WTC11 (cell line): ENCODE data around the gene COL17A1.

Experiments used
- E2F1 ChIP-seq: sonication (generic); formaldehyde crosslinking; IDR thresholded peaks from 2 replicates; pipeline ENCODE4 v1.8.0; 2022; ENCODE audit warnings: mild to moderate bottlenecking, missing genetic modification reagents
- GABPB1 ChIP-seq: sonication (generic); formaldehyde crosslinking; IDR thresholded peaks from 2 replicates; pipeline ENCODE4 v1.8.1; 2023; ENCODE audit warnings: mild to moderate bottlenecking, missing genetic modification reagents
- NFE2L1 ChIP-seq: sonication (generic); formaldehyde crosslinking; IDR thresholded peaks from 2 replicates; pipeline ENCODE4 v1.8.1; 2023; ENCODE audit warnings: missing genetic modification reagents
- PREB ChIP-seq: sonication (generic); formaldehyde crosslinking; IDR thresholded peaks from 2 replicates; pipeline ENCODE4 v1.8.1; 2022; ENCODE audit warnings: mild to moderate bottlenecking, missing genetic modification reagents, moderate library complexity, borderline replicate concordance
- STAT6 ChIP-seq: sonication (generic); formaldehyde crosslinking; conservative IDR thresholded peaks from 2 replicates; pipeline ENCODE4 v1.8.1; 2023; ENCODE audit warnings: mild to moderate bottlenecking, low read depth, missing genetic modification reagents, moderate library complexity
- USF2 ChIP-seq: sonication (generic); formaldehyde crosslinking; IDR thresholded peaks from 2 replicates; pipeline ENCODE4 v1.8.1; 2023; ENCODE audit warnings: mild to moderate bottlenecking, missing genetic modification reagents, moderate library complexity
- ZBTB21 ChIP-seq: sonication (generic); formaldehyde crosslinking; IDR thresholded peaks from 2 replicates; pipeline ENCODE4 v1.8.1; 2023; ENCODE audit warnings: mild to moderate bottlenecking, missing genetic modification reagents, borderline replicate concordance
- ZNF138 ChIP-seq: sonication (generic); formaldehyde crosslinking; conservative IDR thresholded peaks from 2 replicates; pipeline ENCODE4 v1.8.1; 2022; ENCODE audit warnings: mild to moderate bottlenecking, moderate library complexity, missing genetic modification reagents
- TF ChIP-seq, protein P1 (sequence below): fragments of 200-600 bp; IDR thresholded peaks from 2 replicates; pipeline ENCODE4 v1.8.0; 2022; ENCODE audit warnings: antibody characterized with exemption
- TF ChIP-seq, protein P2 (sequence below): sonication (generic); formaldehyde crosslinking; IDR thresholded peaks from 2 replicates; pipeline ENCODE4 v1.8.1; 2022; ENCODE audit warnings: low read depth, missing genetic modification reagents, borderline replicate concordance

DNA sequence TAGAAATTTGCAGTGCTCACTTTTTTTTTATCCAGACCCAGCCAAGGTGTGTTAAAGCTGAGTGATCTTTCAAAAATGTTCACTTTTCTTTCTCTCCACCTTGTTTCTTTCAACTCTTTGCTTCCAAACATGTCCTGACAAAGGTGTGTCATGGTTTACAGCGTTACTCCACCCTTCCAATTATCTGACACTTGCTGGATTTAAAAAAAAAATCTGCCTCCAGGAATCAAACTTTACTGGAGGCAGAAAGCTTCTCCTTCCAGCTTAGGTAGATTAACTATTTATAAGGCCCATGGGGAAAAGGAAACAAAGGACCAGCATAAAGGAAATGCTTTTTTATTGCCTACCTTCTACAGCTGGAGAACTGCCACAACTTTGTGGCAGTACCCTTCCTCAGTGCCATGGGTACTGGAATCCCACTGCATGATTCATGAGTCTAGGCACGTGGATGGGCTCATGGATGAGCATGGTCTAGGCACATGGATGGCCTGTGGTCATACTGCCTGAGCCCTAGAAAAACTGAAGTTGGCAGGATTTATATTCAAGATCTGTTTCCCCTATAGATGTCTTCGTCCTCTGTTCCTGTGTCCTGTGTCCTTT, at the start of gene COL17A1:
- TF ChIP-seq ZNF138 (CRISPR knock-in tag) (no peak), STAT6 (CRISPR knock-in tag) (no peak), PREB (no peak), ZBTB21 (CRISPR knock-in tag) (no peak), USF2 (no peak), NFE2L1 (CRISPR knock-in tag) (no peak), GABPB1 (CRISPR knock-in tag) (no peak), E2F1 (CRISPR knock-in tag) (no peak)
- TF ChIP-seq, protein P1, sequence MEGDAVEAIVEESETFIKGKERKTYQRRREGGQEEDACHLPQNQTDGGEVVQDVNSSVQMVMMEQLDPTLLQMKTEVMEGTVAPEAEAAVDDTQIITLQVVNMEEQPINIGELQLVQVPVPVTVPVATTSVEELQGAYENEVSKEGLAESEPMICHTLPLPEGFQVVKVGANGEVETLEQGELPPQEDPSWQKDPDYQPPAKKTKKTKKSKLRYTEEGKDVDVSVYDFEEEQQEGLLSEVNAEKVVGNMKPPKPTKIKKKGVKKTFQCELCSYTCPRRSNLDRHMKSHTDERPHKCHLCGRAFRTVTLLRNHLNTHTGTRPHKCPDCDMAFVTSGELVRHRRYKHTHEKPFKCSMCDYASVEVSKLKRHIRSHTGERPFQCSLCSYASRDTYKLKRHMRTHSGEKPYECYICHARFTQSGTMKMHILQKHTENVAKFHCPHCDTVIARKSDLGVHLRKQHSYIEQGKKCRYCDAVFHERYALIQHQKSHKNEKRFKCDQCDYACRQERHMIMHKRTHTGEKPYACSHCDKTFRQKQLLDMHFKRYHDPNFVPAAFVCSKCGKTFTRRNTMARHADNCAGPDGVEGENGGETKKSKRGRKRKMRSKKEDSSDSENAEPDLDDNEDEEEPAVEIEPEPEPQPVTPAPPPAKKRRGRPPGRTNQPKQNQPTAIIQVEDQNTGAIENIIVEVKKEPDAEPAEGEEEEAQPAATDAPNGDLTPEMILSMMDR: no peak
- TF ChIP-seq, protein P2, sequence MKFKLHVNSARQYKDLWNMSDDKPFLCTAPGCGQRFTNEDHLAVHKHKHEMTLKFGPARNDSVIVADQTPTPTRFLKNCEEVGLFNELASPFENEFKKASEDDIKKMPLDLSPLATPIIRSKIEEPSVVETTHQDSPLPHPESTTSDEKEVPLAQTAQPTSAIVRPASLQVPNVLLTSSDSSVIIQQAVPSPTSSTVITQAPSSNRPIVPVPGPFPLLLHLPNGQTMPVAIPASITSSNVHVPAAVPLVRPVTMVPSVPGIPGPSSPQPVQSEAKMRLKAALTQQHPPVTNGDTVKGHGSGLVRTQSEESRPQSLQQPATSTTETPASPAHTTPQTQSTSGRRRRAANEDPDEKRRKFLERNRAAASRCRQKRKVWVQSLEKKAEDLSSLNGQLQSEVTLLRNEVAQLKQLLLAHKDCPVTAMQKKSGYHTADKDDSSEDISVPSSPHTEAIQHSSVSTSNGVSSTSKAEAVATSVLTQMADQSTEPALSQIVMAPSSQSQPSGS (CRISPR knock-in tag): no peak
